Chondrocyte (in vitro differentiated cells): ENCODE measurements around the gene P2RX2. TPM values are rescaled to one million over a fixed set of nuclear protein-coding genes. Genes with fewer than 3 reads are reported as not detected.

Experiments used
- DNase-seq: peaks from one replicate; pipeline ENCODE4 v3.0.0; 2021; ENCODE audit warnings: mixed read lengths, low spot score
- H3K27ac Mint-ChIP-seq: one replicate; pipeline ENCODE4 v1.8.0; 2021; ENCODE audit warnings: mild to moderate bottlenecking, moderate library complexity, mixed read lengths; ENCODE audit not compliant: unreplicated experiment
- H3K27me3 Mint-ChIP-seq: 2 replicates; pipeline ENCODE4 v1.8.0; 2021; ENCODE audit warnings: low read depth, mixed read lengths
- H3K36me3 Mint-ChIP-seq: 2 replicates; pipeline ENCODE4 v1.8.0; 2021; ENCODE audit warnings: low read depth, mixed read lengths
- H3K4me1 Mint-ChIP-seq: 2 replicates; pipeline ENCODE4 v1.8.0; 2021; ENCODE audit warnings: low read depth, mild to moderate bottlenecking, mixed read lengths
- H3K4me3 Mint-ChIP-seq: one replicate; pipeline ENCODE4 v1.8.0; 2021; ENCODE audit warnings: mild to moderate bottlenecking, moderate library complexity, mixed read lengths; ENCODE audit not compliant: unreplicated experiment
- H3K9me3 Mint-ChIP-seq: 2 replicates; pipeline ENCODE4 v1.8.0; 2021; ENCODE audit warnings: low read depth, mixed read lengths
- CTCF ChIP-seq: fragments of 200-600 bp; sonication (generic); IDR thresholded peaks from 2 replicates; pipeline ENCODE4 v1.5.0; 2021; ENCODE audit warnings: antibody characterized with exemption, mild to moderate bottlenecking, moderate library complexity
- total RNA-seq: library from RNA; stranded (reverse); gene quantifications from 3 replicates; pipeline ENCODE4 v1.2.1, GENCODE V29; 2021

P2RX2 gene
- total RNA-seq, 1 donor from 2014 or later, result not detected

DNA sequence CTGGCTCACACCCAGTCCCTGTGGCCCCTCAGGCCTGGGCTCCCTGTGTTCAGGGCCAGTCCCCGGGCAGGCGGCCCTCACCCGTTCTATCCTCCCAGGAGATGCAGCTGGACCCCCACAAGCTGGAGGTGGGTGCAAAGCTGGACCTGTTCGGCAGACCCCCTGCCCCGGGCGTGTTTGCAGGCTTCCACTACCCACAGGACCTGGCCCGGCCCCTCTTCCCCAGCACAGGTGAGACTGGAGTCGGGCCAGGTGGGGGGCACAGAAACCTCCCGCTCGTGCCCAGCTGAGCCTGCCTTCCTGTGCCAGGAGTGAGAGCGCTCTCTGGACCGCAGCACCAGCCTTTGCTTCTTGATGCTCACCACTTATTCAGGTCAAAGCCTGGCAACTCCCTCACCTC is 41.9 kb upstream of the P2RX2 start:
- no peak overlapping the region for H3K27ac Mint-ChIP-seq
- no peaks in the 10 kb centered on the region for H3K27me3 Mint-ChIP-seq
- TF ChIP-seq CTCF, result no peak
- H3K4me1 Mint-ChIP-seq, result no peaks in the 10 kb centered on the region
- H3K4me3 Mint-ChIP-seq, result no peak overlapping the region
- peaks cover 12% of the 10 kb centered on the region for H3K36me3 Mint-ChIP-seq
- no peaks in the 10 kb centered on the region for H3K9me3 Mint-ChIP-seq
- no peak for DNase-seq

DNA sequence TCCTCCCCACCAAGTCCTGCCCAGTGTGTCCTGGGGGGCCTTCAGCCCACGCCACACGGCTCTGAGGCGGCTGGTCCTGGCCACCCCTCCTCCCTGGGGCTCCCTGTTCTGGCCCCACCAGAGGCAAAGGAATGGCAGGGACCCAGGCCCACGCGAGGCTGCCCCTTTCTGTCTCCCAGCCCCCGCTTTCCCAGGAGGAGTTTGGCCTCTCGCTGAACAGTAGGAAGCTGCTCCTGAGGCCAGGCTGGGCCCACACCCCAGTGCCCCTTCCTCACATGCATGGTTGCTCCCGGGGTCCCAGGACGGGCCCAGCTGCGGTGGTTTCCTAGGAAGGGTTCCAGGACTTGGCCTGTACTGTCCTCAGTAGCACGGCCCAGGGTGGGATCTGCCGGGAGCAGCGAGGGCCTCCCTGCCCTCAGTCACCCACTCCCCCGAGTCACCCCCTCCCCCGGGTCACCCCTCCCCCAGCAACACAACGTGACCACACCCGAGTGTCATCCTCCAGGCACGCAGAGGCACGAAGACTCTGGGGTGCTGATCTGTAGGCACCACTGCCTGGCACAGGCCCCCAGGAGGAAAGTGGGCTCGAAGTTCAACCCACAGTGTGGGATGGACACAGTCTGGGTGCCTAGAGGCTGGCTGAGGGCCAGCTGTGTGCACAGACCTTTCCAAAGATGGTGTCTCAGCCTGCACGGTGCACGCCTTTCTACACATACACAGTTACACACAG is 41.2 kb upstream of the P2RX2 start:
- no peak for DNase-seq
- Mint-ChIP-seq H3K36me3 (peaks cover 12% of the 10 kb centered on the region), H3K27ac (no peak overlapping the region), H3K27me3 (no peaks in the 10 kb centered on the region), H3K9me3 (no peaks in the 10 kb centered on the region), H3K4me1 (no peaks in the 10 kb centered on the region), H3K4me3 (no peak overlapping the region)
- no peak for TF ChIP-seq CTCF

DNA sequence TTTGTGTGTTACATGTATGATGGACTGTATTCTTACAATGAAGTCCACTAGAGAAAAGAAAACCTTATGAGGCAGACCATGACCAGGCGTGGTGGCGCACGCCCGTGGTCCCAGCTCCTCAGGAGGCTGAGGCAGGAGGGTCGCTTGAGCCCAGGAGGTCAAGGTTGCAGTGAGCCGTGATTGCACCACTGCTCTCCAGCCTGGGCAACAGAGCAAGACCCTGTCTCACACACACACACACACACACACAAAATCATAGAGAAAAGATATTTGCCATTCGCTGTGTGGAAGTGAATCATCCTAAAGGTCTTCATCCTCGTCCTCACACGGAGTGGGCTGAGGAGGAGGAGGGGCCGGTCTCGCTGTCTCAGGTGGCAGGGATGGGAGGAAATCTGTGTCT is 40.5 kb upstream of the P2RX2 start:
- H3K4me3 Mint-ChIP-seq, result no peak overlapping the region
- no peaks in the 10 kb centered on the region for H3K4me1 Mint-ChIP-seq
- H3K27me3 Mint-ChIP-seq, result no peaks in the 10 kb centered on the region
- peaks cover 12% of the 10 kb centered on the region for H3K36me3 Mint-ChIP-seq
- no peak for TF ChIP-seq CTCF
- no peak for DNase-seq
- no peak overlapping the region for H3K27ac Mint-ChIP-seq
- H3K9me3 Mint-ChIP-seq, result no peaks in the 10 kb centered on the region

DNA sequence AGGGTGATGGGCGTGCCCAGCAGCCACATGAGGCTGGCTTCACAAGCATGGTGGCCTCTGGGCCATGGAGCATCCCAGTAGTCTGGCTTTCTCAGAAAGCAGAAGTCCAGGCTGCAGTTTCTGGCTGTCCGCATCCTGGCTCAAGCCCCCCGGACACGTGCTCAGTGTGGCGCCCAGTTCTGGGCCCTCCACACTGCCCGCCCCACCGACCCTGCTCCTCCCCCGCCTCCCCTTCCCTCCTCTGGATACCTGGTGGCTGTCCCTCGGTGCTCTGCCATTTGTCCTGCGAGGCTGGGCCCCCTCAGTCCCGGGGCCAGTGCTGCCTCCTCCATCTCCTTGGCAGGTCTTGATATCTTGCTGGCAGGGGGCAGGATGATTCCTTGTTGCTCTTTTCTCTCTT is 39.8 kb upstream of the P2RX2 start:
- DNase-seq, result no peak
- no peak for TF ChIP-seq CTCF

DNA sequence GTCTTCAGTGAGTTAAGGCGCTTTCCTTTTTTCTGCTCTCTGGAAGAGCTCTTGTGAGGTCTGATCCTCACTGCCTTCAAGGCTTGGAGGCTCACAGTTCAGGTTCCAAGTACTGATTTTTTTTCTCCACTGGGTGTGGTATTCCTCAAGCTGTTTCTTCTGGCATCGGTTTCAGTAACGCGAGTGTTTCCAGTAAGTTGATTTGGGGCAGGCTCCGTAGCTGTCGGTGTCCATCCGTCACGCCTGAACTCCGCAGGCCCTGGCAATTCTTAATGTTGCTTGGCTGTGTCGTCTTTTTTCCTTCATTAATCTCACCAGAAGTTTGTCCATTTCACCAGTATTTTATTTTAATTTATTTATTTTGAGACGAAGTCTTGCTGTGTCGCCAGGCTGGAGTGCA is 38.8 kb upstream of the P2RX2 start:
- no peaks in the 10 kb centered on the region for H3K4me1 Mint-ChIP-seq
- DNase-seq, result no peak
- H3K27ac Mint-ChIP-seq, result no peak overlapping the region
- H3K9me3 Mint-ChIP-seq, result no peaks in the 10 kb centered on the region
- H3K27me3 Mint-ChIP-seq, result no peaks in the 10 kb centered on the region
- H3K36me3 Mint-ChIP-seq, result peaks cover 14% of the 10 kb centered on the region
- no peak overlapping the region for H3K4me3 Mint-ChIP-seq
- no peak for TF ChIP-seq CTCF

More for the DNA sequence above, 39.8 kb upstream of the P2RX2 start:
- Mint-ChIP-seq H3K36me3 (peaks cover 14% of the 10 kb centered on the region), H3K9me3 (no peaks in the 10 kb centered on the region), H3K4me3 (no peak overlapping the region), H3K4me1 (no peaks in the 10 kb centered on the region), H3K27me3 (no peaks in the 10 kb centered on the region), H3K27ac (no peak overlapping the region)
